HCEC 1CT (cell line): ENCODE results near the gene AEBP1.
"Not testable (repeated sequence)": the region's sequence is repeated elsewhere in the genome, so short reads cannot be mapped to it uniquely, and the experiment has no call there.

Experiments
- DNase-seq: peaks from one replicate; pipeline ENCODE4 v3.0.0-alpha.2; 2017

The AEBP1 gene

DNA sequence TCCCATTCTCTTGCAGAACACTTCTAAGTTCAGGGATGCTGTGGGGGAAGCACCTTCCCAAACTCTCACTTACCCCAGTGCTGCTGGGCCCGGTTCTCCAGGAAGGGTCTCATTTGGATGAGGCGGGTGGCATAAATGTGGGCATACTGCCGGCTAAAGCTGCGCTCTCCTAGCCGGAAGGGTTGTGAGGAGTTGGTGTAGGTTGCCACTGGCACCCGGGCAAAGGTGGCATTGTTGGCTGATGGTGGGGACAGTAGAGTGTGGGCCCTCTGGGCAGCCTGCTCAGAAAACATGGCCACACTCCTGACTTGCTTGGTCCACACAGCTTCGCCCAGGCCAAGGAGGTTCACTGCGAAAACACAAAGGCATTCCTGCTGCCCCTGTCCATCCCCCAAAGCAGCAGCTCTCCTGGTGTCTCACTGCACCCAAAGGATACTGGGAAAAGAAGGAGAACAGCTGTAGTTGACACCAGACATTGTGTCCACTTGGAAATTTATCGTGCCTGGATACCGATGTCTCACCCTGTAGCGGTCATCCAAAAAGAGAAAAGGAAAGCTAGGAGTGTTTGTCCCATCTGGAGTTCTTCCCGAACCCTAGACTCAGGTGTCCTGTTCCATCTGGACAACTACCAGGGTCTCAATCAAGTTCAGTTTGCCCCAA lies 17.7 kb downstream of the AEBP1 start:
- no peak for DNase-seq

- DNase-seq, result no peak
Observed at GRCh38 chr7:44122529-44122928, 18.4 kb downstream of the AEBP1 start.

GRCh38 chr7:44123190-44124003 lies 19.3 kb downstream of the AEBP1 start, which contains the start of gene POLD2:
TSS of gene POLD2 (minus strand) at chr7:44123548. CDS start at chr7:44122053, 1,495 bp downstream.
- peak; percentile 95 for DNase-seq

GRCh38 chr7:44124822-44125202 lies 20.7 kb downstream of the AEBP1 start:
- no peak for DNase-seq

GRCh38 chr7:44126574-44126973 lies 22.4 kb downstream of the AEBP1 start:
- not testable (repeated sequence) for DNase-seq

- DNase-seq, result no peak
Observed at GRCh38 chr7:44127161-44127560, 23.0 kb downstream of the AEBP1 start.

GRCh38 chr7:44128721-44129582 lies 24.8 kb downstream of the AEBP1 start:
- DNase-seq, result no peak

- DNase-seq, result peak; percentile 50
Observed at GRCh38 chr7:44131173-44132029, 27.3 kb downstream of the AEBP1 start.

DNA sequence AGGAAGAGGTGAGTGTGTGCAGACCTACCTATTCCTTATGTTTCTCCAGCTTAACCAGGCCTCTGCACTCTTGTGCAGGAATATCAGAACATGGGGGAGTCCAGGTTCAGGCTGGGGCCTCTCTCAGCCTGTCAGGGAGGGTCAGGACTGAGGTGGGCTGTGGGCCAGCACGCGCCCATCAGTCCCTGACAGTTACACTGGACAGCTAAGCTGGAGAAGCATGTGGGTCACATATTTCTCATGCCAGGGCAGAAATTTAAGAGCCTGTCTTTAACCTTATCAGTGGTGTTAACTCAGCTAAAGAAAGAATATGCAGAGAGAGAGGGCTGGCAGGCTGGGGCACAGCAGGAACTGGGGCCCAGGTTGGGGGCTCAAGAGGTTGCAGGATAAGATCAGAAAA lies 27.9 kb downstream of the AEBP1 start:
- DNase-seq, result no peak

GRCh38 chr7:44133295-44133694 lies 29.1 kb downstream of the AEBP1 start:
- DNase-seq, result no peak

GRCh38 chr7:44134943-44135628 lies 30.9 kb downstream of the AEBP1 start:
- no peak for DNase-seq

DNA sequence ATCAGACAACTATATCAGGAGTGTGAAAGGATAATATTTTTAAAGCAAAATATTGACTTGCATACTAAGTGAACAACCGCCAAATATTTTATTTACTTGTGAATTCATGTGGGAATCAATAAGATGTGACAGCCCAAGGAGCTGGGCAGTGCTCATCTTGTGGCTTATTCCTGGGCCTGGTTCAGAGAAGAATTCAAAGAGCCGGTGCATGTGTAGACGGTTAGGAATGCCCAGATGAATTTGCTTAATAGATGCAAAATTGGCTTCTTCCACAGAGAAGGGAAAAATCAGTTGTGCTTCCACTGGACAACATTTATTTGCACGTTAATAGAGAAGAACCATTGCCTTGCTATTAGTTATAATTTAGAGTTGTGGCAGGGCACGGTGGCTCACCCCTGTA lies 32.6 kb downstream of the AEBP1 start:
- no peak for DNase-seq

- DNase-seq, result no peak
Observed at GRCh38 chr7:44138698-44139097, 34.6 kb downstream of the AEBP1 start.

- DNase-seq, result no peak
Observed at GRCh38 chr7:44139311-44140010, 35.3 kb downstream of the AEBP1 start.

DNA sequence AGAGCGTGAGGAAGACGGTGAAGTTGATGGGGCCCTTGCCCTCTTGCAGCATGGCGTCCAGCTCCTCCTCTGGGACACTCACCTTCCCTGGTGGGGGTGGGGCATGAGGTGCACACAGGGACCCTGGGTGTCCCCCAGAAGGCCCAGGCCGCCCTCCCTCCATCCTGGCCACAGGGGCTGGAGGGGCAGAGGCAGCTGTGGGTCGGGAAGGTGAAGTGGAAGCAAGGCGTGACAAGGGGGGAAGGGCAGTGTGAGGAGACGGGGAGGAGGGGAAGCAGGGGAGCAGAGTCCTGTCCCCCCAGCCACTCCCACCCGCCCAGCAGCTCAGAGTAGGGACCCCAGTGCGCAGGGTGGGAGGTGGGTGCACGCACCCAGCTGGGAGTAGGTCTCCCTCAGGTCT lies 36.2 kb downstream of the AEBP1 start:
- DNase-seq, result no peak

- no peak for DNase-seq
Observed at GRCh38 chr7:44141221-44141850, 37.2 kb downstream of the AEBP1 start, which contains the start of gene MYL7. TSS of gene MYL7 (minus strand) at chr7:44141332. CDS start at chr7:44141305, 27 bp downstream.

DNA sequence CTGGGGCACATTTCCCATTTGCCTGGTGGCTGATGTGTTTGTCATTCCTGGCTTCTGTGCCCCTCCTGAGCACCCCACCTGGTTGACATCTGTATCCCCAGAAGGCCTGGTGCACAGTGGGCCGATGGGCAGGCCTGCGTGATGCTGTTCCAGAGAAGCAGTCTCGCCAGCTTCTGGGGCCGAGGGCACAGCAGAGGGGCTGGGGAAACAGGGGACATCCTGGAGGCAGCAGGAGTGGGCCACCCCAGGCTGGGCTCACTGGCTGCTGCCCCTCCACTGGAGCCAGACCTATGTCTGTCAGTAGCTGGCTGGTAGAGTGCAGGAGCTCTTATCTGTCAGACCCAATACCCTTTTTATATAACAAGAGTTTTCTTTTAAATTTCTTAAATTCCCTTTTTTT lies 37.9 kb downstream of the AEBP1 start:
- no peak for DNase-seq

DNA sequence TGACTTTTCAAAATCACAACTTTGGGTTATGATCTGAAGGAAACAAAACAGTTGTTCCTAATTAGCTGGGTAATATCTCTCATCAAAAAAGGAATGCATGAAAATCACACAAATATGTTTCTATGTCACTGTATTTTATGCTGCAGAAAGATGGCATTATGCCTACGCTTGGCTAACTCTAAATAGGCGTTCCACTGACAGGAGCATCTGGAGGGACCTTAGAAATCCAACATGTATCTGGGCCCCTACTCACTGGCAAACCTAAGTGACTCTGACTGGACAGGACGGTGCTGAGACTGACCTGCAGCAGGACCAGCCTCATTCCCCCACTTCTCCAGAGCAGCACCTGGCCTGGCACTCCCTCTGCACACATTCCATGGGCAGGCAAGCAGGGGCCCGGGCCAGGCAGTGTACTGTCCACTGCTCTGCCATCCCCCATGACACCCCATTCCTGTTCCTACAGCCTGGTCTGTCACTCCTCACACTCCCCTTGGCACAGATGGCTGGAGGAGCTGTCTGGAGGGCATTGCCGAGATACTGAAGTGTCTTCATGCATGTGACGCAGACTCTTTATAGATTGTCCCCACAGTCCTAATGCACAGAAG lies 39.6 kb downstream of the AEBP1 start:
- DNase-seq, result no peak

DNA sequence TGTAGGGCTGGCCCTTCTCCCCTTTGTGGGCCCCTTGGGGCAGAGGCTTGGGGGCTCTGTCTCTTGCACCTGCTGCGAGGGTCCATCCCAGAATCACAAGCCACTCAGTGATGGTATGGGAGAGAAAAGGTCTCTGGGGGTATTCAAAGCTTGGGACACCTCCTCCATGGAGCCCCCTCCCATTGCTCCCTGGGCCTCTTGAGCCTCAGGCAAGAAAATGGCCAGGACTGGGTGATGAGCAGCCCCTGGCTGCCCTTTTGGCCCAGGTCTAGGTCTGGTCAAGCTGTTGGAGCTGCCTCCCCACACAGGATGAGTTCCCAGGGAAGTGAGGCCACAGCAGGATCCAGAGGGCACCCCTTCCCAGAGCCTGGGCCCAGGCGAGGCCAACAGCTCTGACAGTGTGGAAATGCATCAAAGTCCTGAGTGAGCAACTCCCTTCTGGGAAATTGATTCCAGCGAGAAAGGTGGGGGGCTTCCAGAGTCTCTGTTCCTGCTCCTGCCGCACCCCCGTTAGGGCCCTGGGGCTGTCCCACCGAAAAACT lies 40.4 kb downstream of the AEBP1 start:
- no peak for DNase-seq

DNA sequence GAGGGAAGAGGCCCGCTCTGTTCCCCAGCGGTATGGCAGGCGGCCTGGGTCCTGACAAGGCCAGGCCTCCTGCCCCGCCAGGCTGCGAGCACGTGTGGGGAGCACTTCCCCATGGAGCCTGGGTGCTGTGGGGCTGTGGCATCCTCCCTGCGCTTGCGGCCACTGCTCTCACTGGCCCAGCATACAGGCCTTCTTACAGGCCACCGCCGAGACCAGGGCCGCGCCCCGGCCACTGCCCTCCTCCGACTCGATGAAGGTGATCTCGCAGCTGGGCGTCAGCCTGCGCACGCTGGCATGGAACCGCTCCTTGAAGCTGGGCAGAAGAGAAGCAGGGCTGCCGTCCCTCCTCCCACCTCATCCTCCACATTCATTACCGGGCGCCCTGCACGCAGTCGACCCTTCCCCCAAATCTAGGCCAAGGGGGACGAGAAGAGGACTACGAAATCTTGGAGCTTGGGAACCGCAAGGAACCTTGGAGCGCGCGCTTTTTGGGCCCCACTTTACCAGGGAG lies 40.9 kb downstream of the AEBP1 start:
- DNase-seq, result no peak
